GM12892 (cell line): ENCODE results near the gene CLSTN1.

Experiments
- POLR2A ChIP-seq: IDR thresholded peaks from 2 replicates; pipeline ENCODE4 v1.6.1; 2011; ENCODE audit warnings: low read depth, low read length, control low read depth
- POLR2AphosphoS5 ChIP-seq: IDR thresholded peaks from 2 replicates; pipeline ENCODE4 v1.6.1; 2011; ENCODE audit warnings: low read depth, low read length, control low read depth
- TAF1 ChIP-seq: IDR thresholded peaks from 2 replicates; pipeline ENCODE4 v1.6.1; 2011; ENCODE audit warnings: low read depth, mild to moderate bottlenecking, control low read depth, low read length, borderline replicate concordance

DNA sequence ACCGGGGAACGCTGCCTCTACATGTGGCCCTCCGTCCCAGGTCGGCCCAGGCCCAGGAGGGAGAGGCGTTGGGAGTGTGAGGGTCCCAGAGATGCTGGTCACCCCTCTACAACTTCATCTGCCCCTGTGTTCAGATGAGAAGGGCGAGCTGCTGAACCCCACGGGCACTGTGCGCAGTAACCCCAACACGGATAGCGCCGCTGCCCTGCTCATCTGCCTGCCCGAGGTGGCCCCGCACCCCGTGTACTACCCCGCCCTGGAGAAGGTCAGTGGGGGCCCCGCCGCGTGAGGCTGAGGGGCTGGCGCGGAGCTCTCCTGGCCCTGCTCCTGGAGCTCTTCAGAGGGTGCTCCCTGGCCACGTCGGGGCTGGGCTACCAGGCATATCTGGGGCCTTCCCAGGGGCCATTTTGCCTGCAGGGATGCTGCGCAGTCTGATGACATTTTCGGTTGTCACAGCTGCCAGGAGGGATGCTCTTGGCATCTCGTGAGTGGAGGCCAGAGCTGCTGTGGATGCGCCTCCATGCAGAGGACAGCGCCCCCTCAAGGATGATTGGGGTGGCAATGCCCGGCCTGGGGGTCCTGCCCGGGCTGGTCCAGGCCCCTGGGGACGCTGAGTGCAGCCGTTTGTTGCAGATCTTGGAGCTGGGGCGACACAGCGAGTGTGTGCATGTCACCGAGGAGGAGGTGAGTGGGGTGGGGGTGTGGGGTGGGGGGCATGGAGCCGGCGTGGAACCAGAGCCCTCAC, 103.6 kb downstream of the CLSTN1 start:
- TF ChIP-seq POLR2A (no peak), POLR2AphosphoS5 (no peak), TAF1 (no peak)
